ENCODE results near the gene CEP104.

Gene CEP104

GRCh38 chr1:3893190-3893589, 36.2 kb upstream of the CEP104 start:
- no peak for DNase-seq

- DNase-seq, result no peak
Measured at GRCh38 chr1:3892748-3893147, 35.7 kb upstream of the CEP104 start.

GRCh38 chr1:3891329-3891865, 34.4 kb upstream of the CEP104 start:
- no peak for DNase-seq

- no peak for DNase-seq
Measured at GRCh38 chr1:3890389-3891328, 33.6 kb upstream of the CEP104 start.

- no peak for DNase-seq
Measured at GRCh38 chr1:3889936-3890335, 32.9 kb upstream of the CEP104 start.

- DNase-seq, result no peak
Measured at GRCh38 chr1:3888301-3888700, 31.3 kb upstream of the CEP104 start.

- DNase-seq, result no peak
Measured at GRCh38 chr1:3886691-3887090, 29.7 kb upstream of the CEP104 start.

- no peak for DNase-seq
Measured at GRCh38 chr1:3886106-3886670, 29.2 kb upstream of the CEP104 start.

GRCh38 chr1:3885611-3886010, 28.6 kb upstream of the CEP104 start:
- no peak for DNase-seq

- no peak for DNase-seq
Measured at GRCh38 chr1:3884966-3885365, 28.0 kb upstream of the CEP104 start.

GRCh38 chr1:3883194-3883925, 26.3 kb upstream of the CEP104 start:
- no peak for DNase-seq

GRCh38 chr1:3881193-3881480, 24.1 kb upstream of the CEP104 start:
- no peak for DNase-seq

GRCh38 chr1:3880429-3881192, 23.6 kb upstream of the CEP104 start:
- DNase-seq, result no peak

- DNase-seq, result no peak
Measured at GRCh38 chr1:3879787-3880428, 22.9 kb upstream of the CEP104 start.

- DNase-seq, result no peak
Measured at GRCh38 chr1:3879099-3879498, 22.1 kb upstream of the CEP104 start.

GRCh38 chr1:3876716-3877115, 19.7 kb upstream of the CEP104 start:
- DNase-seq, result no peak

GRCh38 chr1:3874736-3875135, 17.7 kb upstream of the CEP104 start:
- DNase-seq, result no peak

- DNase-seq, result no peak
Measured at GRCh38 chr1:3872546-3872945, 15.5 kb upstream of the CEP104 start.

GRCh38 chr1:3871451-3871805, 14.4 kb upstream of the CEP104 start:
- DNase-seq, result no peak

GRCh38 chr1:3869751-3870301, 12.8 kb upstream of the CEP104 start:
- DNase-seq, result no peak

- DNase-seq, result no peak
Measured at GRCh38 chr1:3868464-3869006, 11.5 kb upstream of the CEP104 start.

- no peak for DNase-seq
Measured at GRCh38 chr1:3865606-3866160, 8.7 kb upstream of the CEP104 start.

Measured in femur (tissue), 1 donor.